Urinary bladder (tissue), 4 donors: ENCODE measurements around the gene PIGC. TPM values are rescaled to one million over a fixed set of nuclear protein-coding genes. Genes with fewer than 3 reads are reported as not detected.
"Not testable (repeated sequence)": the region's sequence is repeated elsewhere in the genome, so short reads cannot be mapped to it uniquely, and the experiment has no call there.

Source experiments
- DNase-seq: peaks from one replicate; pipeline ENCODE4 v3.0.0-alpha.2; 2015; ENCODE audit errors: extremely low spot score
- H3K27ac ChIP-seq: one replicate; pipeline ENCODE4 v1.5.1; 2013; ENCODE audit warnings: low read depth, mild to moderate bottlenecking, moderate library complexity
- H3K36me3 ChIP-seq: one replicate; pipeline ENCODE4 v1.6.1; 2013; ENCODE audit warnings: mild to moderate bottlenecking, moderate library complexity; ENCODE audit not compliant: insufficient read depth
- H3K4me1 ChIP-seq: one replicate; pipeline ENCODE4 v1.6.1; 2013; ENCODE audit warnings: mild to moderate bottlenecking, moderate library complexity; ENCODE audit not compliant: insufficient read depth
- H3K4me3 ChIP-seq: one replicate; pipeline ENCODE4 v1.5.1; 2013; ENCODE audit warnings: low read depth, low read length
- WGBS: extraction: QIAGEN DNeasy Blood & Tissue Kit; methylation state at CpG from one replicate; pipeline ENCODE4 v1.1.7; 2013; 5-methylcytosine and 5-hydroxymethylcytosine counted together
- polyA plus RNA-seq: library from polyadenylated mRNA; stranded (reverse); fragments of 200-250 nt; gene quantifications from one replicate; pipeline ENCODE4 v1.2.3, GENCODE V29; 2013
- total RNA-seq: library from RNA; depleted of rRNA; stranded (reverse); fragments of >200 nt; gene quantifications from one replicate; pipeline ENCODE4 v1.2.3, GENCODE V29; 2014
- donor health status: healthy with polysubstance abuse.
- donor health status: healthy.

The PIGC gene
- total and polyA plus RNA-seq, 2 donors = 26.9 to 36.8 TPM

GRCh38 chr1:172437183-172437582 is 6.7 kb downstream of the PIGC start:
- H3K4me1 ChIP-seq, H3K27ac ChIP-seq, H3K4me3 ChIP-seq, DNase-seq, H3K36me3 ChIP-seq: not testable (repeated sequence)
- WGBS = 96% methylated on average over 3 of the region's 3 CpGs

DNA sequence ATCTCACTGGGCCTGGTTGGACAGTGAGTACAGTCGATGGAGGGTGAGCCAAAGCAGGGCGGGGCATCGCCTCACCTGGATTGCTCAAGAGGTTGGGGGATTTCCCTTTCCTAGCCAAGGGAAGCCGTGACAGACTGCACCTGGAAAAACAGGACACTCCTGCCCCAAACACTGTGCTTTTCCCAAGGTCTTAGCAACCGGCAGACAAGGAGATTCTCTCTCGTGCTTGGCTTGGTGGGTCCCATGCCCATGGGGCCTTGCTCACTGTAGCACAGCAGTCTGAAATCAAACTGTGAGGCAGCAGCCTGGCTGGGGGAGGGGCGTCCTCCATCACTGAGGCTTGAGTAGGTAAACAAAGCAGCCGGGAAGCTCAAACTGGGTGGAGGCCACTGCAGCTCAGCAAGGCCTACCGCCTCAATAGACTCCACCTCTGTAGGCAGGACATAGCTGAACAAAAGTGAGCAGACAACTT is 12.1 kb downstream of the PIGC start:
- H3K36me3 ChIP-seq = no peaks in the 10 kb centered on the region
- no peak for DNase-seq
- WGBS = 70% methylated on average over 9 of the region's 9 CpGs
- no peak overlapping the region for H3K4me3 ChIP-seq
- H3K4me1 ChIP-seq = no peaks in the 10 kb centered on the region
- H3K27ac ChIP-seq = no peak overlapping the region

- no peaks in the 10 kb centered on the region for H3K36me3 ChIP-seq
- H3K27ac ChIP-seq = no peak overlapping the region
- H3K4me1 ChIP-seq = no peaks in the 10 kb centered on the region
- 88% methylated on average over 2 of the region's 2 CpGs for WGBS
- no peak for DNase-seq
- no peak overlapping the region for H3K4me3 ChIP-seq
These were observed 12.7 kb downstream of the PIGC start for GRCh38 chr1:172431204-172431603.

GRCh38 chr1:172430128-172430454 is 13.8 kb downstream of the PIGC start:
- 83% methylated on average over 1 of the region's 1 CpG for WGBS
- Histone ChIP-seq H3K4me3 (no peak overlapping the region), H3K4me1 (no peaks in the 10 kb centered on the region), H3K36me3 (no peaks in the 10 kb centered on the region), H3K27ac (no peak overlapping the region)
- DNase-seq = no peak

DNA sequence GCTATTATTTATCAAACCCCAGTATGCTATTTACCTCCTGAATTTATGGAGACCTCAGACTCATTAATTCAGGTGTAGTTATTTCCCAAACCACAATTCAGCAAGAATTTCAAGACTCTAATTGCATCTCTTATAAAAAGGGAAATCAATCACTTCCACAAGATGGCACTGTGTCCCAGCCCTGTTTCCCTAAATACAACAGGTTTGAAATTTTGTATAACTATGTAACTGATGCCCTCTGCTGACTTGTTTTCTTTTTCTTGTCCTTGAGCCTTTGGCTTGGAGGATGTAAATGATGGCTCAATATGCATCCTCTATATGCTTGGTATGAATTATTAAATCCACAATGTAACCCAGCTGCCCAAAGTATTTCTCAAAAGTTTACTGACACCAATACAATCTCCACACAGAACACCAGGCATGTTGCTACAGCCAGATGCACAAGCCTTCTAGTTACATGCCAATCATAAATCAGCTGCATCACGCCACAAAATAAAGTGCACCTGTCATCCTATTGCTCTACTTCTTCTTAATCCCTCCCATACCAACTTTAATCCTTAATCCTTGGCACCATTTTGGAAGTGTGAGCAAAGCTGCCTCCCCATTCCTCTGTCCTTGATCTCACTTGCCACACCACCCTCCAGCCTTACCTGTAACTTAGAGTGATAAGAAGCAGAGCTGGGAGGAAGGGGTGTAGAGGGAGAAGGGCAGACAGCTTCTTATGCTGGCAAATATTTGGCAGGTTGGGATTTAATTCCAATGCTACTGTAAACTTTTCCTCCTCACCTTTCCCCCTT is 14.3 kb downstream of the PIGC start:
- WGBS = 82% methylated on average over 1 of the region's 1 CpG
- no peak for DNase-seq
- H3K27ac ChIP-seq = no peak overlapping the region

GRCh38 chr1:172427191-172427590 is 16.7 kb downstream of the PIGC start:
- WGBS = 93% methylated on average over 2 of the region's 2 CpGs
- no peak overlapping the region for H3K27ac ChIP-seq
- H3K4me1 ChIP-seq = no peaks in the 10 kb centered on the region
- H3K36me3 ChIP-seq = no peaks in the 10 kb centered on the region
- H3K4me3 ChIP-seq = no peak overlapping the region
- DNase-seq = no peak

More for the DNA sequence above, 14.3 kb downstream of the PIGC start:
- no peaks in the 10 kb centered on the region for H3K36me3 ChIP-seq
- no peaks in the 10 kb centered on the region for H3K4me1 ChIP-seq
- no peak overlapping the region for H3K4me3 ChIP-seq

- H3K4me3 ChIP-seq = no peak overlapping the region
- no peak for DNase-seq
- 92% methylated on average over 3 of the region's 3 CpGs for WGBS
- H3K27ac ChIP-seq = no peak overlapping the region
- H3K36me3 ChIP-seq = no peaks in the 10 kb centered on the region
- H3K4me1 ChIP-seq = no peaks in the 10 kb centered on the region
These were observed 18.5 kb downstream of the PIGC start for GRCh38 chr1:172425339-172425738.

GRCh38 chr1:172423336-172423735 is 20.5 kb downstream of the PIGC start:
- no peak overlapping the region for H3K27ac ChIP-seq
- H3K4me3 ChIP-seq = no peak overlapping the region
- H3K36me3 ChIP-seq = no peaks in the 10 kb centered on the region
- WGBS = 97% methylated on average over 2 of the region's 2 CpGs
- no peak for DNase-seq
- H3K4me1 ChIP-seq = no peaks in the 10 kb centered on the region

GRCh38 chr1:172421974-172422604 is 21.8 kb downstream of the PIGC start:
- no peak overlapping the region for H3K27ac ChIP-seq
- H3K4me3 ChIP-seq = no peak overlapping the region
- 74% methylated on average over 5 of the region's 5 CpGs for WGBS
- H3K4me1 ChIP-seq = no peaks in the 10 kb centered on the region
- peaks cover 1% of the 10 kb centered on the region for H3K36me3 ChIP-seq
- DNase-seq = no peak

DNA sequence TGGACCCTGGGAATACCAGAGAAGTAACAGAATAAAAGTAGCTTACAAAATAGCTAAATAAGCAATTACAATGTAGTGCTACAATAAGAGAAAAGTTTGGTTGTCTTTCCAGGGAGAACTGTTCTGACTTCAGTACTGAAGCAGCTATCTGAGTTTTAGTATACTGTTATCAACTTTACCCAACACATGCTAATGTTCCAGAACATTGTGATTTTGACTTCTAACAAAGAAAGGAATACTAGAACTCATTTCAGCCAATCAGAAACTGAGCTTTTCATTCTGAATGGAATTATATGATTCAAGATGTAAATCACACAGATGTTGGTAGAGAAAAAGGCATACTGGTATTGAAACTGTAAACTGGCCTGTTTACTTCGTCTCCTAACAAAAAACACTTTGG is 23.5 kb downstream of the PIGC start, which contains the start of gene C1orf105:
Gene C1orf105 (plus strand): TSS at position 301 of the 400 bp plus-strand sequence. CDS start 201 bp downstream, outside the sequence.
- Histone ChIP-seq H3K4me1 (no peaks in the 10 kb centered on the region), H3K36me3 (peaks cover 2% of the 10 kb centered on the region), H3K27ac (no peak within 1 kb of the TSS), H3K4me3 (no peak within 1 kb of the TSS)
- 90% methylated on average over 1 of the region's 1 CpG for WGBS
- DNase-seq = no peak

DNA sequence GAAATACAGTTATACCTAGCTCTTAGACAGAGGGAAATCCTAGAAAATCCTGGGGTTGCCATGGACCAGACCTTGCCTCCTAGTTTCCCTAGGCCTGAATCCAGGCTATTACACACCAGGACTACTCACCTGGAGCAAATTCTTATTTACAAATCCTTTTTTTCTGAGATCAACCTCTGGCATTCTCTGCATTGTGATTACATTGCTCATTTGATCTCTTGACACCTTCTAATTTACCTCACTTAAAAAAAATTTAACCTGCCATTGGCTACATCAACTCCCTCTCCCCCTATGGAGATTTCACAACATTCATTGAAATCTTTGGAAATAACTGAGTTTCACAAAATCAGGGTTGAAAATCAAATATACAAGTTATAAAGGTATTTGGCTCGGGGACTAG is 26.3 kb downstream of the PIGC start:
- DNase-seq = no peak
- Histone ChIP-seq H3K27ac (no peak overlapping the region), H3K4me1 (no peaks in the 10 kb centered on the region), H3K36me3 (peaks cover 2% of the 10 kb centered on the region), H3K4me3 (no peak overlapping the region)
- WGBS = 94% methylated on average over 1 of the region's 1 CpG

DNA sequence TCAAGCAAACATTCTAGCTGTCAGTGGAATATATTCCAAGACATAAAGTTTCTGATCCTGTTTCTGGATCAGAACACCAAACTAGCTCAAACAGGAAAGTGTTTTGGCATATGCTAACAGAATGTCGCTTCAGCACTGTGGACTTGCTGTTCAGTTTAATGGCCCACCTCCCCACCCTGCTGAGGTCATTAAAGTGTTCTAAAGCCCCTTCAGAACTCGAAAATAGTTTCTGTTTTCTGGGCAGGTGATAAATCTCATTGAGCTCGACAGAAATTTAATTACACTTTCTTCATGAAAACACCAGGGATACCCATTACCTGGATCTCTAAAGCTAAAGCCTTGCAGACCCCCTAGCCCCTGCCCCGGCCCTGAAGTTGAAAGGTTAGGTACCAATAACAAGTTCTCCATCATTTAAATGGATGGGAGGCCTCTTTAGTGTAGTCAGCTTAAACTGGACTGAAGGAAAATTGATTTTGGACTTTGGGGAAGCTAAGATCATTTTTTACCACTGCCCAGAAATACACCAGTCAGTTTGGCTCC is 27.3 kb downstream of the PIGC start:
- Histone ChIP-seq H3K27ac (no peak overlapping the region), H3K4me3 (no peak overlapping the region), H3K36me3 (peaks cover 2% of the 10 kb centered on the region), H3K4me1 (no peaks in the 10 kb centered on the region)
- no peak for DNase-seq
- 52% methylated on average over 4 of the region's 4 CpGs for WGBS

DNA sequence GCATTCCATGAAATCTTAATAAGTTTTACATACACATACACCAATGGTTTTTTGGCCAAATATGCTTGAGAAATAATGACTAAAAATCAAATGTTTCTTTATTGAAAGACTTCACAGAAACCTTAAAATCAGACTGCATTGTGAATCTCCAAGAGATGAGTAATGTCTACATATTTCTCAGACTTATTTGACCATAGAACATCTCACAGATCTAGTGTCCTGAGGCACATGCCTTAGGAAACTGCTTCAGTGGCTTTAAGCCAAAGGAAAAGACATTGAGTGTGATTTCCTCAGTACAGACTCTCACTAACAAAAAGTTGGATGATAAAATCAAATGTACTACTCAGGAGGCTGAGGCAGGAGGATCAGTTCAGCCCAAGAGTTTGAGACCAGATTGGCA is 29.5 kb downstream of the PIGC start:
- Histone ChIP-seq H3K36me3 (peaks cover 2% of the 10 kb centered on the region), H3K27ac (no peak overlapping the region), H3K4me3 (no peak overlapping the region), H3K4me1 (no peaks in the 10 kb centered on the region)
- no peak for DNase-seq

GRCh38 chr1:172411791-172412338 is 32.0 kb downstream of the PIGC start:
- no peaks in the 10 kb centered on the region for H3K4me1 ChIP-seq
- DNase-seq = no peak
- H3K36me3 ChIP-seq = no peaks in the 10 kb centered on the region
- 96% methylated on average over 2 of the region's 2 CpGs for WGBS
- no peak overlapping the region for H3K27ac ChIP-seq
- H3K4me3 ChIP-seq = no peak overlapping the region
